DOHH2 (cell line): ENCODE results near the gene MRPS16.

Experiments
- H3F3A ChIP-seq: fragments of 200-600 bp; sonication (generic), shearing (Covaris generic); 2 replicates; pipeline ENCODE4 v1.6.0; 2016; ENCODE audit warnings: antibody characterized with exemption, mild to moderate bottlenecking; ENCODE audit not compliant: control insufficient read depth, insufficient read depth
- H3K27ac ChIP-seq: fragments of 200-600 bp; sonication (generic); 2 replicates; pipeline ENCODE4 v1.5.1; 2014; ENCODE audit warnings: low read depth, mild to moderate bottlenecking, low read length, moderate library complexity
- H3K27me3 ChIP-seq: fragments of 200-600 bp; sonication (generic); 2 replicates; pipeline ENCODE4 v1.6.1; 2014; ENCODE audit warnings: mild to moderate bottlenecking, low read length, mixed read lengths; ENCODE audit not compliant: control insufficient read depth
- H3K36me3 ChIP-seq: fragments of 200-600 bp; sonication (generic); 2 replicates; pipeline ENCODE4 v1.6.1; 2014; ENCODE audit warnings: mild to moderate bottlenecking, low read length, moderate library complexity, mixed read lengths; ENCODE audit not compliant: control insufficient read depth
- H3K4me1 ChIP-seq: fragments of 200-600 bp; sonication (generic); 2 replicates; pipeline ENCODE4 v1.6.1; 2014; ENCODE audit warnings: mild to moderate bottlenecking, low read length, mixed read lengths; ENCODE audit not compliant: control insufficient read depth
- H3K4me2 ChIP-seq: fragments of 200-600 bp; sonication (generic); 2 replicates; pipeline ENCODE4 v1.6.0; 2014; ENCODE audit warnings: mild to moderate bottlenecking, low read length, moderate library complexity
- H3K4me3 ChIP-seq: fragments of 200-600 bp; sonication (generic); 2 replicates; pipeline ENCODE4 v1.5.1; 2014; ENCODE audit warnings: mild to moderate bottlenecking, low read length, mixed read lengths
- H3K79me2 ChIP-seq: fragments of 200-600 bp; sonication (generic); 2 replicates; pipeline ENCODE4 v1.6.1; 2014; ENCODE audit warnings: mild to moderate bottlenecking, low read length, mixed read lengths; ENCODE audit not compliant: control insufficient read depth
- H3K9me2 ChIP-seq: fragments of 200-600 bp; sonication (generic); replicated peaks from 2 replicates; pipeline ENCODE4 v1.6.1; 2014; ENCODE audit warnings: mild to moderate bottlenecking, low read length, mixed read lengths; ENCODE audit not compliant: control insufficient read depth
- H3K9me3 ChIP-seq: fragments of 200-600 bp; sonication (generic); 2 replicates; pipeline ENCODE4 v1.6.1; 2014; ENCODE audit warnings: antibody characterized with exemption, low read length, mixed read lengths; ENCODE audit not compliant: control insufficient read depth, insufficient read depth
- H4K20me1 ChIP-seq: fragments of 200-600 bp; sonication (generic); 2 replicates; pipeline ENCODE4 v1.6.0; 2014; ENCODE audit warnings: low read depth, mild to moderate bottlenecking, antibody characterized with exemption, low read length, moderate library complexity; ENCODE audit not compliant: control insufficient read depth, insufficient read depth
- CTCF ChIP-seq: fragments of 200-600 bp; sonication (generic); IDR thresholded peaks from one replicate; pipeline ENCODE4 v1.5.1; 2014; ENCODE audit warnings: antibody characterized with exemption, mild to moderate bottlenecking, low read depth, low read length; ENCODE audit not compliant: poor library complexity, severe bottlenecking
- EZH2phosphoT487 ChIP-seq: fragments of 200-600 bp; sonication (generic); IDR thresholded peaks from 2 replicates; pipeline ENCODE4 v1.6.1; 2017; ENCODE audit warnings: borderline replicate concordance, mild to moderate bottlenecking, antibody characterized with exemption, low read length, moderate library complexity, mixed read lengths

The MRPS16 gene

GRCh38 chr10:73248259-73248724 lies 4.2 kb downstream of the MRPS16 start:
- H3K4me3 ChIP-seq, result peak overlapping the region; percentile 97
- no peaks in the 10 kb centered on the region for H3K27me3 ChIP-seq
- 0 out of 2 replicates have a peak, but pooled peaks cover 3% of the 10 kb centered on the region for H4K20me1 ChIP-seq
- peaks cover 67% of the 10 kb centered on the region for H3K4me1 ChIP-seq
- TF ChIP-seq EZH2phosphoT487 (no peak), CTCF (no peak)
- peak overlapping the region; percentile 91 for H3K4me2 ChIP-seq
- peak overlapping the region; percentile 87 for H3K27ac ChIP-seq
- no peaks in the 10 kb centered on the region for H3K9me2 ChIP-seq
- peaks cover 29% of the 10 kb centered on the region for H3F3A ChIP-seq
- H3K9me3 ChIP-seq, result no peaks in the 10 kb centered on the region
- H3K36me3 ChIP-seq, result peaks cover 82% of the 10 kb centered on the region
- H3K79me2 ChIP-seq, result peaks cover 92% of the 10 kb centered on the region

GRCh38 chr10:73247509-73248258 lies 4.8 kb downstream of the MRPS16 start:
- Histone ChIP-seq H3K4me1 (peaks cover 67% of the 10 kb centered on the region), H3F3A (peaks cover 29% of the 10 kb centered on the region), H3K9me2 (no peaks in the 10 kb centered on the region)

GRCh38 chr10:73246646-73247508 lies 5.6 kb downstream of the MRPS16 start, which contains the start of gene DNAJC9:
Gene DNAJC9, minus strand, starts transcription at chr10:73247255. Its CDS starts 66 bp downstream, at chr10:73247189.
- no peaks in the 10 kb centered on the region for H3K9me2 ChIP-seq
- H3K4me1 ChIP-seq, result peaks cover 67% of the 10 kb centered on the region
- no peaks in the 10 kb centered on the region for H3K9me3 ChIP-seq
- peaks cover 4% of the 10 kb centered on the region; the same call in 1 of the 2 replicates for H4K20me1 ChIP-seq
- H3K27me3 ChIP-seq, result no peaks in the 10 kb centered on the region
- peaks cover 90% of the 10 kb centered on the region for H3K36me3 ChIP-seq
- peak within 1 kb of the TSS; percentile 91 for H3K4me2 ChIP-seq
- H3K4me3 ChIP-seq, result peak within 1 kb of the TSS; percentile 97
- peaks cover 90% of the 10 kb centered on the region for H3K79me2 ChIP-seq
- TF ChIP-seq CTCF (peak; percentile 23), EZH2phosphoT487 (no peak)
- peak within 1 kb of the TSS; percentile 87 for H3K27ac ChIP-seq
- H3F3A ChIP-seq, result peaks cover 30% of the 10 kb centered on the region

More at GRCh38 chr10:73247509-73248258, 4.8 kb downstream of the MRPS16 start:
- H3K79me2 ChIP-seq, result peaks cover 92% of the 10 kb centered on the region
- H3K27ac ChIP-seq, result peak overlapping the region; percentile 87
- H4K20me1 ChIP-seq, result 0 out of 2 replicates have a peak, but pooled peaks cover 4% of the 10 kb centered on the region
- no peaks in the 10 kb centered on the region for H3K27me3 ChIP-seq
- peak overlapping the region; percentile 97 for H3K4me3 ChIP-seq
- H3K9me3 ChIP-seq, result no peaks in the 10 kb centered on the region
- TF ChIP-seq EZH2phosphoT487, result no peak
- TF ChIP-seq CTCF, result no peak
- H3K36me3 ChIP-seq, result peaks cover 88% of the 10 kb centered on the region
- peak overlapping the region; percentile 91 for H3K4me2 ChIP-seq
